IPS-NIHi11 (cell line): ENCODE measurements around the gene PPP1R9A.
A peak's percentile ranks its signal among the peaks of the same experiment; 100 is the strongest.

ENCODE experiments used
- DNase-seq: peaks from one replicate; pipeline ENCODE4 v3.0.0; 2012; ENCODE audit warnings: mixed read lengths, low spot score

Gene PPP1R9A

DNA sequence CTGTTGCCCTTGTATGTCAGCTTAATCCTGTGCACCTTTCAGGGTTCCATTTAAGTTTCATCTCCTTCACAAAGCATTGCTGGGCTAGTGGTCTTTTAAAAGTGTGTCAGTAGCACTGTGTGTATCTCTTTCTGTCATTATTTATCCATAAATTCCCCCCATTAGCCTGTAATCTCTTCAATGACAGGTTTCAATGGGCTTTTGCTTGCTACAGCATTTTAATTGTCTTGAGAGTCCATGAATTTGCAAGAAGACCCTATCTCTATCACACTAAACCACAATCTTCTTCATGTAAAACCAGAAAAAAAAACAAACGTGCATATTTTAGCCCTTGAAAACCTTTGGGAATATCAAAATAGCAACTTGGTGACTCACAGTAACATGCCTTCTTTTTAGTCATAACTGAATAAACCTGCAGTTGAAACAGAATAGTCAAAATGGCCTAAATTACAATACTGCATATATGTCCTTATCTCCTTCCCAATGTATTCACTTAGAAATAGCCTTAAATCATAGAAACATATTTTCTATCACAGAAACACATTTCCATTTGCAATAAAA is 298.4 kb downstream of the PPP1R9A start:
- DNase-seq = no peak

DNA sequence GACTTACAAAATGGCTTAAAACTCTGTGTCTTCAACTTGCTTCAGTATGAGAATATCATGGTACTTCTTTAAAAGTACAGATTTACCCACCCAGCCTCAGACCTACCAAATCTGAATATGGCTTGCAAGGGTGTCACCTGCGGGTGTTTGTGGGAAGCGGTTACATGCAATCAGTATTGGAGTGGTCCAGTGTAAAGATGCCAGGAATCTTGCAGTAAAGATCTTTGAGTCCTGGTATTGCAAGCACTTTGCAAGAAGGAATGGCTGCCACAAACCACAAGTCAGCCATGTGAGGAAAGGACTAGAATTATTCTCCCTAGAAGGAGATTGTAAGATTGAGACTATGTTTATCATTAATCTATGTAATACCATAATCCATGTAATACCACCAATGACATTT is 301.9 kb downstream of the PPP1R9A start:
- DNase-seq = no peak

DNA sequence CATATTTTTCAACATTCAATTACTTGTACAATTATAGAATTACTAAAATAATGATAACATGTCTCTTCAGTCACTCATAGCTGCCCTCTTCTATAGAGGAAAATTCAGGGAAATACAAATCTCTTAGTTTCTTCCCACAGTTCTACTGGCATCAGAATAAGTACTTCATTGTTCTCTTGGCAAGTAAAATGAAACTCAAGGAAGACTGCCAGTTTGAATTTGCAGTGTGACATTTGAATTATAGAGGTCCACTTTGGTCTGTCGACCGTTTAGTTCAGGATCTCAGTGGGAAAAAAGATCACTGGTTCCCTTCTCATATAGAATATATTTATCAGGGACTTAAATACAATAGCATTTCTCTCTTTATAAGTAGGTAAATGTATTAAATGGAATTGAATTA is 302.4 kb downstream of the PPP1R9A start:
- no peak for DNase-seq

DNA sequence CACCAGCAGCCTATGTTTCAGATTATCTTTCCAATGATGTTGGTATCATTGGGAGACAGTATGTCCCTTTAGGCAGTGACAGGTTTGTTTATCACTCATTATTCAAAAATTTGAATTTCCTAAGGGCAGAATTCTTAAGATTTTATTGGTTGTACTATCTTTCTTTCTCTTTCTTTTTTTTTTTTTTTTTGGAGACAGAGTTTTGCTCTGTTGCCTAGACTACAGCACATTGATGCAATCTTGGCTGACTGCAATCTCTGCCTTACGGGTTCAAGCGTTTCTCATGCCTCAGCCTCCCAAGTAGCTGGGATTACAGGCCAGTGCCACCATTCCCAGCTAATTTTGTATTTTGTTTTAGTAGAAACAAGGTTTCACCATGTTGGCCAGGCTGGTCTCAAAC is 305.8 kb downstream of the PPP1R9A start:
- DNase-seq = no peak

DNA sequence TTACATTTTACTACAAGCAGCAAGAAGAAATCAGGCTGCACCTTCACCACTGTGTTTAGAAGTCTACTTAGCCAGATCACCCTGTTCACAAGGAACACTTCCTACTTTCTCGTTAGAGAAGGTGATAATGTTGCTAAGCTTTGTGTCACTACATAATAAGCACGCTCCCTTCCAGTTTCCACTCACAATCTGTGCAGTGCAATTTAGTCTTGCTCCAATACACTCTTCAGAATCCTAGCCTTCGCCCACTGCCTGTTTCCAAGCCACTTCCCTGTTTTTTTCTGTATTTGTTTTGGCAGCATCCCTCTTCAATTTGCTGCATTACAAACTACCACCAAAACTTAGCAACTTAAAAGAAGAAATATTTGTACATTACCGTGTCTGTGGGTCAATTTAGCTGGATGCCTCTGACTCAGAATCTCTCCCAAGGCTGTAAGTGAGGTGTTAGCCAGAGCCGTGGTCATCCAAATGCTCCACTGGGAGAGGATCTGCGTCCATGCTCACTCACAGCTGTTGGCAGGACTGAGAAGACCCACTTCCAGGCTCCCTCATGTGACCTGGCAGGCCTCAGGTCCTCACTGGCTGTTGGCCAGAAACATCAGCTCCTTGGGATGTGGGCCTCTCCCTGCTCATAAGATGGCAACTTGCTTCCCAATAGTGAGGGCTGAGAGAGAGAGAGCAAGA is 306.6 kb downstream of the PPP1R9A start:
- no peak for DNase-seq

DNA sequence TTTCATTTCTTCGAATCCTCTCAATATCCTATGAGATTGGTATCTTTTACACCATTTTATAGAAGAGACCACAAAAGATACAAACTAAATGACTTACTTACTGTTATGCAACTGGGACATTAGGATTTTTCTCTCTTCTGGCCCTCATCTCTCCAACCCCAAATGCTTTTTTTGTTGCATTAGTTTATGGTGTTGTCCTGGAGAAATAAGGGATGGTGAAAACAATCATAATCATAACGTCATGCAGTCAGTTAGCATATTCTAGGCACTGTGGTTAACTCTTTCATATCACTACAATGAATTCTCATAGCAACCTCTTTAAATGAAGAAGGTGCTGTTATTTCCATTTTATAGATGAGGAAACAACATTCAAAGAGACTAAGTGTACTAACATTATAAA is 312.3 kb downstream of the PPP1R9A start:
- DNase-seq = no peak

DNA sequence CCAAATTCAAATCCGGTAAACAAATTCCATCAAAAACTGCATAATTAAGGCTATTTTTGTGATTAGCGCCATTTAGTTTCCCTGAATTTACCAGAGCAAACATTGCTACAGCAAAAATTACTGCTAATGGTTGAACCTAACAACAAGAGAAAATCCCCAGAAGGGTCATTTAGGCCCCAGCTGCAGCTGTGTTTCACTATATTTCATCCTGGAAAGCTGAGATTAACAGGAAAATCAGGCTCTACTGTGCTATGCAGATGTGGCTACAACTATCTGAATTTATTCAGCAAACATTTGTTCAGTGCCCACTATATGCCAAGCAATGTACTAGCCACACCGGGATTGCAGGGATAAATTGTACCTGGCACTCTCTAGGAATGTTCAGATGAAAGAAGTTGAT is 312.9 kb downstream of the PPP1R9A start:
- no peak for DNase-seq

DNA sequence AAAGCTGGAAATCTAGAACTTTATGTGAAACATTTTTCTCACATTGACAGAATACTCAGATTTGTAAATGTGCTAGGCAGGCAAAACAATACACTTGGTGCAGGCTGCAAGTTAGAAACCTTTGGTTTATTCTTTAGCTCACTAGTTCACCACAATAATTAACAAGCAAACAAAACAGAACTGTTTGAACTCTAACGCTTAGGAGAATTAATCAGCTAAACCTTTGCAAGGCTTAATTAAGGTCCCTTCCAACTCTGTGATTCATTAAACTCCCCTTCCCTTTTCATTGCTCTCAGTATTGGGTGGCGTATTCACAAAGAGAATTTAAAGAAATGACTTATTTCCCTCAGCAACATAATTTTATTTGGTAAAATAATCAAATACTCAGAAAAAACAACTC is 317.9 kb downstream of the PPP1R9A start:
- no peak for DNase-seq

DNA sequence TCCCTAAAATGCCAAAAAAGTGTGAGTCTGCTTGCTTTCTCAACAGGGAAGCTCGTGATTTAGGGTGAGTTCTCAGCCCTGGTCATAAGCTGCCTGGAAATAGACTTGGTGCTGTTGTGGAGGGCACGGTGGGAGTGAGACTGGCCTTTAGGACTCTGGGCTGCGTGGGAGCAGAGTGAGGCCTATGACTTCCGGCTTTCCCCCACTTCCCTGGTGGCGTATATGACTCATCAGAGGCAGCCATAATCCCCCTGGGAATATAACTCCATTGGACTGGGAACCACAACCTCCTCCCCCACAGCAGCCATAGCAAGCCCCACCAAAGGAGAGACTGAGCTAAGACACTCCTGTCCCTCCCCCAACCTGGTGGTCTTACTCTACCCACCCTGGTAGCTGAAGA is 321.9 kb downstream of the PPP1R9A start:
- no peak for DNase-seq

DNA sequence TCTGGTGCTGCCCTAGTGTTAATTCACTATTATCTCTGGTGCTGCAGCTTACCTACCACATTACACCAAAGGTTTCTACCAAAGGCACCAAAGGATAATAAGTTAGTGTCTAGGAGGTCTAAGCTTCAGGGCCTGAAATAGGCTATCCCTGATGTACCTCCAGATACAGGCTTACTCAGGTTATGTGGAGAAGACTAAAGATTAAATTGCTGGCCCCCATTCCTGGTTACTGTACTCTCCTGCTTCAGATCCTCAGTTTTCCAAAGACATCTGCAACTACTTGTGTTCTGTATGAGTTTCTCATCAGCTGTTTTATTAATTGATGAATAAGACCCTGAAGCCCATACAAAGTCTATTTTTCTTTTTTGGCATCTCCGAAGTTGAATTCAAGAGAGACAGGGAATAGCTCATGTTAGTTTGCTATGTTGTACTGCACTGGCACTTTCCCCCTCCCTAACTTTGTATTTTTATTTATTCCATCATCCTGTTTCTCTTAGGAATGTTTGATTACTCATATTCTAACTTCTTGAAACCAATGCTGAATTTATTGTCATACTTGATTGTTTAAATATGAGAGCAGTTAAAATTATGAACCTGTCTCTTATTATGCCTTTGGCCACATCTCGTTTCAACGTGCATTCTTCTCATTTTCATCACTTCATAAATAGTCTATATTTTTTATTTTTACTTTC is 331.0 kb downstream of the PPP1R9A start:
- no peak for DNase-seq

DNA sequence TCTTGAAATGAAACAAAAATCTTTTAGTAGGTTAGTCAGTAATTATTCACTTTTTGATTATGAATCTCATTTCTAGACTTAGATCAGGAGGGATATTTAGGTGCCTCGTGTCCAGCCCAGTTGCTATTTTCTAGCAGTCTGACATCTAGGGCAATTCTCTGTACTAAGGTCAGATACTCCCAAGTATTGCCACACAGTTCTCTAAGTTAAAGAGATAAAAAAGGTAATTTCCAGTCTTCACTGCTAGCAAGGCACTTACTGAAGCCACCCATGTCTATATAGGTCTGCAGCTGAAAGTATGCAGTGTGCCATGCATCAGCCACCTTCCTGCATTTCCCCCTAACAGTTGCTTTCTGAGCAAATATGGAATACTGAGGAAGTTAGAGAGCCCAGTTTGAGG is 333.5 kb downstream of the PPP1R9A start:
- DNase-seq = no peak

DNA sequence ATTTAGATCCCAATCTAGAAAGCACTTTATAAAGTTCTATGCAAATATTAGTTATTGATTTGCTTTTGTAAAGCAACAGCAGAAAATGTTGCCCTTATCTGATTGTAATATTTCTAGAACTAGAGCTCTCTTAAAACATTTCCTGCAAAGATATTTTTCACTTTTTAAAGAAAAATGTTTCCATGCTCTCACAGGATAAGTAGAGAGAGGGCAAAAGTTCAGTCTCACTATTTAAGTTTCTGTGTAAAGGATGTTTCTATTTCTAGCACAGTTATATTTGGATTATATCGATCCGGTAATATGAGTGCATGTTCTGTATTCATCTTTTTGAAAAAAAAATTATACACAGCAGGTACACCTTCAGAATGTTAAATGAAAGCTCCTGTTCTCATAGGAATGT is 334.9 kb downstream of the PPP1R9A start:
- DNase-seq = no peak

DNA sequence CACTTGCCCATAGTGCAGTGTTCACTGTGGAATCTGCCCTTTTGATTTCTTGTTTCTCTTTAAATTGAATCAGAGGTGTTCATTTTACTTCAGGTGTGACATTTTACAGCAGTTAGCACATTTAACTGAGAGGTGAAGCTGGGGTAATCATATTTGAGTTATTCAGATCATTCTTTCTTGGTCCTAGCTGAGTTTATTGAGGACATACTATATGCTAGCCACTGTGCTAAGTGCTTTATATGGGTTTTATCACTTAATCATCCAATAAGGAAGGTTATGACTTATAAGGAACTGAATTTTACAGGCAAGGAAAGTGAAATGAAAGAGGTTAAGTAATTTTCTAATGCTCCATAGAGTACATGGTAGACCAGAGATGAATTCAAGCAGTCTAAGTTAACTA is 337.2 kb downstream of the PPP1R9A start:
- DNase-seq = no peak

DNA sequence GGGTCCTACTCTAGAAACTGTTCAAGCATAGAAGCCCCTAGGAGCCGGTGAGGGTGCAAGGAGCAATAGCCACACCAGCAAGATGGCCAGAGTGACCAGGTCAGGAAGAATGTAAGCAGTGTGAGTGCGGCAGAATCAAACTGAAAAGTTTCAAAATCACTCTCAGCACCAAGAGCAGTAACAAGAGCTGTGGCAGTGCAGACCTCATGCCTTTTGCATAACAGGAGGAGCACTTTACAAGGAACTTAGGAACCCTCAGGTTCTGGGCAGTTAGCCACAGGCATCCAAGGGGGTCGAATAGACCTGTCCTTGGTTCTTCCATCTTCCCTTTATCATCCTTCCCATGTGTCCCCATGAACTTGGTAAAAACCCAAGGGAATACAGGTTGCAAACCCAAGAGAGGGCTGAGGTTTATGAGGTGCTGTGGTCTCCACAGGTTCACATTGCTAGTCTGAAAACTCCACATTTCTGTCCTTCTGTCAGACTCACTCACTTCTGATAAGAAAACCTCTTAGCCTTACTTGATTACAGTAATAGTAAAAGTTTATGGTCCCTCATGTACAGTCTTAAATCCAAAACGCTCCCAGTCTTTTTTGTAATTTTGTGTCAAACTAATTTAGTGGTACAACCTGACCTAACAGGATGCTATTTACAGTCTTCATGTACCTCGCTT is 338.6 kb downstream of the PPP1R9A start:
- peak; percentile 9 for DNase-seq

DNA sequence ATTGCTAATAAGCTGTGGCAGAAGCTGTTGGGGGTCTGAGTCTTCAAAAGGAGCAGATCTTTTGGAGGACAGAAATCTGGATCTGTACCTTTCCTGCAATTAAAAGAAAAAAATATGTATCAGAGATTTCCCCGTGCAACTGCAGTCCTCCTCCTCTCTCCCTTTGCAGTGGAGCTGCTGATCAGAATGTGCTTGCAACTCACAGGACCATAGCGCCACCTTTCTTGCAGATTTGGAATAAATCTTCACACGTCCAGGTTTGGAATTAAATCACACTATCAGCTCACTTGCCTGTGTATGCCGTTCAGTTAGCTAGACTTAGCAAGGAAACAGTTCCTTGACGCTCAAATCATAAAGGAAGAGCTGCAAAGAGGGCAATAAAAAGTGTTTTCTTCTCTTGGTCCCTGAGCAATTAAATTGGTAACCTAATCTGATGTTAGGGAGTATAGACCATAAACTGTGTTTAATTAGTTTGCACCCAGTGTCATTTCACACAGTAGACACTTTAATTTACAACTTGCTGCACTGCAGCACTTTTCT is 339.5 kb downstream of the PPP1R9A start:
- peak; percentile 76 for DNase-seq

DNA sequence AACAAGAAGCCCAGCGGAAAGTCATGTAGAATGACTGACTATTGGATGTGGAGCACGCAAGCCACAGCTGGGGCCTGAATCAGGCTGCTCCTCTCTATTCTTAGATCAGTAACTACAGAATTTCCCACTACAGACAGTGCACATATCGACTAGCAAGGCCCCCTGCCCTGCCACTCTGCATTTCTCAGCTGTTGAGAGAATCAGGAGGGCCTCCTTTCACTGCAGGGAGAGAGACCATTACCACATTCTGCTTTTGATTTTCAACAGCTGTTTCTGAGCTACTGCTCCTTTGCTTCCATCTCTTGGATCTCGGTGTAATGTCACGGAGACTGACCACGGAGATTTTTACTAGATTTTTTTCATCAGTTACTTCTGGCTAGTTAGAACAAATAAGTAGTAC is 343.2 kb downstream of the PPP1R9A start:
- peak; percentile 5 for DNase-seq

DNA sequence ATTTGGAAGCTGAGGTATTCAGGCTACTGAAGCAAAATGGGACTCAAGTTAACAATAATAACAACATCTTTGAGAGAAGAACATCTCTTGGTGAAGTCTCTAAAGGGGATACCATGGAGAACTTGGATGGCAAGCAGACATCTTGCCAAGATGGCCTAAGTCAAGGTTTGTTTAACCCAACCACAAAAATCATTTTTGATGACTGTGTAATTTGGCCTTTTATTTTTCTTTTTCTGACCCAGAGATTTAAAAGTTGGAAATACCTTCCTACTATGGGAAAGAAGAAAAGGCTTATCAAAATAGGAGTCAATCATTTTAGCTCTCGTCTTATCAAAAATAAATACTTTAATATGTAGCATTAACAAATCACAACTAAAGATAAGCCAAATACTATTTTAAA is 344.6 kb downstream of the PPP1R9A start:
- no peak for DNase-seq

DNA sequence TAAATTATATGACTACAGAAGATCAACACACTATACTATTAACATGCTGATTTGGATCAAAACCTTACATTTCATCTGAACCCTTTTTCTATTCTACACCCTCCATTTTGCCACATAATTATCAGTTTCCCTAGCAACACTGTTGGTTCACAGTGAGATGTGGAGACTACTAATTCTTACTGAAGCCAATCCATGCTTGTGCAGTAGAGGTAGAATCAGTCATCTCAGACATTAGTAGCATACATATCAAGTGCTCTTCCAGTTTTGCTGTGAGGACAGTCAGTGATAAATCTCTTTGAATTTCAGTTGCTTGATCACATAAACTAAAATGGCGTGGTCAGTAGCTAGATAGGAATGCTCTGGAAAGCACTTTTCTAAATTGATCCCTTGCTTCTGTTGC is 346.6 kb downstream of the PPP1R9A start:
- DNase-seq = no peak

DNA sequence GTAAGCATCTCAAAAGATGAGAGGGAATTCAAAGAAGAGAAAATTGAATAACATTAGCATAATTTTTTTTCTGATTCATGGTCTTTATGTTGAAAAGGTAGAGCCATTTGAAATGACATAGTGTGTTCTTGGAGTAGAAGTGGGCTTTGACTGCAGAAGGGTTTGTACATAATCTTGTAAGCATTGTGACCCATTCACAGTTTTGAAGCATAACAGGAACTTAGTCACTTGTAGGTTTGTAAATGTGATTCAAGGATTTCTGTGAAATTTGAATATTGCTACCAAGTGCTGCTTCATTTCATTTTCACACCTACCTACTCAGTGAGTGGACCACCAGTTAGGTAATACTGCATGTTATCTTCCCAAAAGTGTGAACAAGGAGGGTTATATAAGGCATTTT is 348.3 kb downstream of the PPP1R9A start:
- DNase-seq = no peak

DNA sequence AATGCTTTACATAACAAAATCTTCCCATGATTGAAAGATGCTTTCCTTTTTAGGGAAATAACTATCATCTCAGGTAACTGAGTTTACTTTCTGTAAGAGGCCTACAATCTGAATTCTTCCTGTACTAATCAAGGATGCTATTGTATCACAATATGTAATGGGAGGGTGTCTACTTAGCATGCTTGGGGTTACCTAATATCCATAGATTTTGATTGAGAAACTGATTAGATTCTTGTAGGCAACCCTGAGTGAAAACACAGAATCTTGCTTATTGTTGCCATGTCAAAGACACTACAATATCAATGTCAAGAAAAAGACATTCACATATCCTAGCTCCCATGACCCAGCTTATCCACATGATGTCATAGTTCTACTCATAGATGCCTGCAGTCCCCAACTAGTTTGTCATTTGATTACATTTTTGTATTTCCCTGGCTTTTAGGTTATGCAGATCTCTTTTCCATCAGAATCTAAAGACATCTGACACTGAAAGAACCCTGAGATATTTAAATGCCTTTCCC is 354.6 kb downstream of the PPP1R9A start:
- no peak for DNase-seq

DNA sequence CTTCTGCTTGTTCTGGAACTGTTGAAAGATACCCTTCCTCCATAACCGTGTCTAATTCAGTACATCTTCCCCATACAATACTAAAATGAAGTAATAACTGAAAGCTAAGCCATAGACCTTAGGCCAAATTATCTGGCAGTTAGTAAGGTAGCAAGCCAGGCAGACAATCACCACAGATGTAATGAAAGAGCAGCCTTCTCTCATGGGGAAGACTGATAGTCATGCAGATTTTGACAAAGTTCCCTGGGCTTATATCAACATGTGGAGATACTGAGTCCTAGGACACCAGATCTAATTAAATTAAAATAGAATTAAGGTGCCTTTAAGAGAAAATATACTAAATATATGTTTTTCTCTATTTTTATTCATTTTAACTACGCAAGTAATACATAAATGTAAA is 355.5 kb downstream of the PPP1R9A start:
- DNase-seq = no peak

DNA sequence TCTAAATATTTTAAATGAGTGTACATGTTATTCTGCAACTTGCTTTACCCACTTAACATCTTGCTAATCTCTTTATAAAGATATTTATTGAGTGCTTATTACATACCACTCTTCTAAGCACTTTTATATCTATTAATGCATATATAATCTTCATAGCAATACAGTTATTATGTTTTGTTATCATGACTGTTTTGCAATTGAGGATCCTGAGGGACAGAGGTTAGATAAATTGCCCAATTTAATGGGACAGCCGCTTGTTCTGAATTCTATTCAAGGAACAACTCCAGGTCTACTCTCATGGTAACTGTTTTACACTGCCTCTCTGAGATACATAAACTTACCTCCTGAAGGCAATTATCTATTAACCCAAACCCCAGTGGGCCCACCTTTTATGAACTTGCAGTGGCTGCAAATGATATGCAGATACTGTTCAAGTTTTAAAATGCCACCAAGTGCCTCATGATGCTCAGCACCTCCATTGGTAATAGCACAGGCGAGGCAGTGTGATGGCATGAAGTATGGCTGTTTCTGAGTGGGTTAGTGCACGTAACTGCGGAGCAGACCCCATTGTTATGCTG is 356.5 kb downstream of the PPP1R9A start:
- no peak for DNase-seq
